Lower leg skin (tissue), 4 donors: Measurements from ENCODE around the gene DCUN1D4. TPM values are rescaled to one million over a fixed set of nuclear protein-coding genes. Genes with fewer than 3 reads are reported as not detected.

ENCODE experiments used
- DNase-seq, 2 donors: peaks; one replicate each; pipeline ENCODE4 v3.0.0-alpha.2; 2019; ENCODE audit warnings: low spot score in 2 of 2
- H3K4me3 ChIP-seq: fragments of 200-600 bp; sonication (generic); 2 replicates; pipeline ENCODE4 v1.5.1; 2017; ENCODE audit warnings: mild to moderate bottlenecking, low read depth; ENCODE audit not compliant: poor library complexity, severe bottlenecking
- POLR2A ChIP-seq, 2 donors: fragments of 450-650 bp; IDR thresholded peaks; one replicate each; pipeline ENCODE4 v1.6.1; 2016 to 2017; ENCODE audit warnings: antibody characterized with exemption in 2 of 2, mild to moderate bottlenecking in 1 of 2, moderate library complexity in 1 of 2
- WGBS, 2 donors: methylation state at CpG; one replicate each; pipeline ENCODE4 v1.1.5; 2018; 5-methylcytosine and 5-hydroxymethylcytosine counted together
- intact Hi-C: fragments of 100-400 bp; cut with DNase I; formaldehyde crosslinking; loops from one replicate; pipeline ENCODE4 v1.15.0; 2023; ENCODE audit warnings: low total_unique reads
- total RNA-seq, 4 donors: library from RNA; depleted of rRNA; stranded (reverse); fragments of >200 nt; gene quantifications; one replicate each; pipeline ENCODE4 v1.1.0, GENCODE V29; 2016
- TF ChIP-seq, protein P1 (sequence below), 3 donors: fragments of 450-650 bp; IDR thresholded peaks; one replicate each; pipeline ENCODE4 v1.5.1; 2016; ENCODE audit warnings: antibody characterized with exemption in 3 of 3, mild to moderate bottlenecking in 3 of 3, moderate library complexity in 2 of 3

DCUN1D4 gene
- total RNA-seq, 4 donors from 2014 or later, result 16.7 to 30.7 (median 17.7) TPM

DNA sequence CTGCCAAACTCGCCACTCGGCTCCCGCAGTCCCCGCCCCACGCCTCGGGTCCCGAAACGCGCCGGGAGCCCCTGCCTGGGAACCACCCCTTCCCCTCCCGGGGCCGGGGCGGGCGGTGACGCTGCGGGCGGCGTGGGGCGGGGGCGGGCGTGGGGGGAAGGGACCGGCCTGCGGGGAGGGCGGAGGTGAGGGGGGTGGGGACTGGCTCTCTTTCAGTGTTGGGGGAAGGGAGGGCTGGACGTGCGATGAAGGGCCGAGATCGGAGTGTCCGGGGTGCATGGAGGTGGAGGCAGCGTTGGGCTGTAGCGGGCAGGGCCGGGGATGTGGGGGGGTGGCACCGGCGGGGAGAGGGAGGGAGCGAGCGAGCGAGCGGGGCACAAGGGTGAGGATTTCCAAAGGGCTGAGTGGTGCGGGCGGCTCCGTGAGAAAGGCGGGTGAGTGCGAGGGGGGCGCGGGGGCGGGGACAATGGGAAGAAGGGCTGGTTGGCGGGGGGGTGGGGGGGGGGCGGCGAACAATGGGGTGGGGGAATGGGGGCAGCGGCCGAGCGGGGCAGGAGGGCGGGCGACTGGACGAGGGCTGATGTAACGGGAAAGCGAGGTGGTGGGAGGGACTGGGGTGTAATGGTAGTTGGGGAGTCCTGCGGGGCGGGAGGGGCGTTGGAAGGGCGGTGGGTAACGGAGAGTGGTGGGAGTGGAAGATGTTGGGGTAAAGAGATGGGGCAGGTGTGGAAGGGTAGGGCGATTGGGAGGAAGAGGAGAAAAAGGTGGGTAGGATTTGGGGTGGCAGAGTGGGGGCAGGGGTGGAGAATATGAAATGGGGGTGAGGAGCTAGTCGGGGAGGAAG, 578 bp downstream of the DCUN1D4 start:
- TF ChIP-seq POLR2A (IDR thresholded peaks at IDR 0.05), result no peak
- TF ChIP-seq, protein P1, sequence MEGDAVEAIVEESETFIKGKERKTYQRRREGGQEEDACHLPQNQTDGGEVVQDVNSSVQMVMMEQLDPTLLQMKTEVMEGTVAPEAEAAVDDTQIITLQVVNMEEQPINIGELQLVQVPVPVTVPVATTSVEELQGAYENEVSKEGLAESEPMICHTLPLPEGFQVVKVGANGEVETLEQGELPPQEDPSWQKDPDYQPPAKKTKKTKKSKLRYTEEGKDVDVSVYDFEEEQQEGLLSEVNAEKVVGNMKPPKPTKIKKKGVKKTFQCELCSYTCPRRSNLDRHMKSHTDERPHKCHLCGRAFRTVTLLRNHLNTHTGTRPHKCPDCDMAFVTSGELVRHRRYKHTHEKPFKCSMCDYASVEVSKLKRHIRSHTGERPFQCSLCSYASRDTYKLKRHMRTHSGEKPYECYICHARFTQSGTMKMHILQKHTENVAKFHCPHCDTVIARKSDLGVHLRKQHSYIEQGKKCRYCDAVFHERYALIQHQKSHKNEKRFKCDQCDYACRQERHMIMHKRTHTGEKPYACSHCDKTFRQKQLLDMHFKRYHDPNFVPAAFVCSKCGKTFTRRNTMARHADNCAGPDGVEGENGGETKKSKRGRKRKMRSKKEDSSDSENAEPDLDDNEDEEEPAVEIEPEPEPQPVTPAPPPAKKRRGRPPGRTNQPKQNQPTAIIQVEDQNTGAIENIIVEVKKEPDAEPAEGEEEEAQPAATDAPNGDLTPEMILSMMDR (IDR thresholded peaks at IDR 0.05), result no peak
- intact Hi-C loops, result no loop called here
- DNase-seq, result peak; percentile 53 to 96
- 1% methylated on average over 43 of the region's 64 CpGs for WGBS, 2 donors
- peak overlapping the region; percentile 63 for H3K4me3 ChIP-seq

GRCh38 chr4:51844153-51845054, 1.5 kb downstream of the DCUN1D4 start:
- 0 to 1% methylated on average over 44 to 51 of the region's 71 CpGs for WGBS, 2 donors
- H3K4me3 ChIP-seq, result peak overlapping the region; percentile 63
- TF ChIP-seq, protein P1 (IDR thresholded peaks at IDR 0.05), result peak in 1 of 3 donors; percentile 3
- no peak for TF ChIP-seq POLR2A (IDR thresholded peaks at IDR 0.05)
- intact Hi-C loops, result no loop called here
- DNase-seq, result peak; percentile 94 to 98

DNA sequence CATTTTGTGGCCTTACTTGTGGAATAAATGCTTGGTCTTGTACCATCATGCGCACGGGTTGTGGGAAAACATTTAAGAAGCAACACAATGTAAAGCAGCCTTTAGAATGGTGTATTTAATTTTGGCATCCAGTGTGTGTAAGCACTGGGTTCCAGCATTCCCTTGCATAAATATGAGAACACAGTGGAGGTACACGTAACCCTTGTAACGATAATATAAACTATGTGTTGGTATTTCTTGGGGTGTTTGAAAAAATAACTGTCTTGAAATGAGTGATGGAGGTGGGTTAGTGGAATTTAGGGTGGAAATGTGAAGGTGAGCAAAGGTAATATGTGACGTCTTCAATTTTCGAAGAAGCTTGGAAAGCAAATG, 2.1 kb downstream of the DCUN1D4 start:
- WGBS, 2 donors, result 45 to 61% methylated on average over 6 of the region's 6 CpGs
- intact Hi-C loops, result no loop called here
- TF ChIP-seq, protein P1 (IDR thresholded peaks at IDR 0.05), result peak in 1 of 3 donors; percentile 2
- no peak for TF ChIP-seq POLR2A (IDR thresholded peaks at IDR 0.05)
- peak overlapping the region; percentile 33 for H3K4me3 ChIP-seq
- no peak for DNase-seq

DNA sequence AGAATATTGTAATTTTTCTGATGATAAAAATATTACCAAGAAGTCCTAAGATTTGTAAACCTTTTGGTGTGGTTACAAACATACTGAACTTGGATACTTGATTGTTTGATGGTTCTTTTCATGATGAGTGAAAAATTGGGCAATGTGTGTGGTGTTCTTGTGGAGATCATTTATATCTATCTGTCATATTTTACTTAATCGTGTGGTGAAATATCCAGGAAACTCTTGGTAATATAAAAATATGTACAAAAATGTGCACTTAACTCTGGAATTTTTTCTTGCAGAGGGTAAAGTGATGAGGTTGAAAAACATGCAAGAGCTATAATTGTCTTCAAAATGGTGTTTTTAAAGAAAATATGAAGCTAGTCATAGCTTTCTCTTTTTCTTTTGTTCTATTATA, 2.8 kb downstream of the DCUN1D4 start:
- intact Hi-C loops, result no loop called here

DNA sequence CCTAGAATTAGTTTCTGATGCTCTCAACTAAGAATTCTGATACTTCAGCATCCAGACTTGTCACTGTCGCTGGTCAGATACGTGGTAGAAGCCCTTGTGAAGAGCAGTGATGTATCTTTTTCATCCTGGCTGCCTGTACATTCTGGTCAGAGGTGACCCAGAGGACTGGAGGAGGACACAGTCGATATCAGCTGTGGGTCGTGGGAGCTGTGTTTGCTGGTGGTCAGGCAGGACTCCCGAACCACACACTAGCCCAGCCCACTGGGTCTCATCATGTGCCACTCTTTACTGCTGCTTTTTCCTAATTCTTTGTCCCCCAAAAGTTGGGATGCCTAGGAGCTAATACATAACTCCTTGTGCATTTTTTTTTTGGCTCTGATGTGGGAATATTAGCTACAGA, 6.5 kb downstream of the DCUN1D4 start:
- H3K4me3 ChIP-seq, result no peak overlapping the region
- no peak for DNase-seq
- intact Hi-C loops, result no loop called here
- 83 to 84% methylated on average over 5 of the region's 5 CpGs for WGBS, 2 donors
- TF ChIP-seq POLR2A (IDR thresholded peaks at IDR 0.05), result no peak
- TF ChIP-seq, protein P1 (IDR thresholded peaks at IDR 0.05), result no peak

More for the DNA sequence above, 2.8 kb downstream of the DCUN1D4 start:
- no peak for DNase-seq
- H3K4me3 ChIP-seq, result no peak overlapping the region
- 53 to 55% methylated on average over 1 of the region's 1 CpG for WGBS, 2 donors
- TF ChIP-seq, protein P1 (IDR thresholded peaks at IDR 0.05), result no peak
- TF ChIP-seq POLR2A (IDR thresholded peaks at IDR 0.05), result no peak
